CD1c-positive myeloid dendritic cell (primary cell): ENCODE data around the gene SLC10A3.

ENCODE experiments used
- DNase-seq: peaks from one replicate; pipeline ENCODE4 v3.0.0-alpha.2; 2016; ENCODE audit errors: extremely low spot score

Gene SLC10A3

GRCh38 chrX:154465601-154466000, 24.8 kb downstream of the SLC10A3 start:
- no peak for DNase-seq

- DNase-seq = no peak
These were observed 25.5 kb downstream of the SLC10A3 start for GRCh38 chrX:154464806-154465365.

- no peak for DNase-seq
These were observed 26.7 kb downstream of the SLC10A3 start for GRCh38 chrX:154463611-154464220.

GRCh38 chrX:154462396-154462795, 28.0 kb downstream of the SLC10A3 start:
- no peak for DNase-seq

GRCh38 chrX:154460326-154460725, 30.1 kb downstream of the SLC10A3 start:
- no peak for DNase-seq

GRCh38 chrX:154459832-154460231, 30.6 kb downstream of the SLC10A3 start:
- no peak for DNase-seq

- no peak for DNase-seq
These were observed 31.3 kb downstream of the SLC10A3 start for GRCh38 chrX:154458954-154459778.

- peak; percentile 71 for DNase-seq
These were observed 32.1 kb downstream of the SLC10A3 start, which contains the start of gene PLXNA3 for GRCh38 chrX:154458116-154458953. TSS of gene PLXNA3 (plus strand) at chrX:154458281. CDS start at chrX:154460184, 1,903 bp downstream.

- DNase-seq = peak; percentile 45
These were observed 32.8 kb downstream of the SLC10A3 start for GRCh38 chrX:154457491-154458115.

GRCh38 chrX:154452823-154453222, 37.6 kb downstream of the SLC10A3 start:
- DNase-seq = no peak

GRCh38 chrX:154450312-154450711, 40.1 kb downstream of the SLC10A3 start:
- DNase-seq = no peak

- no peak for DNase-seq
These were observed 40.8 kb downstream of the SLC10A3 start for GRCh38 chrX:154449618-154450017.

GRCh38 chrX:154448484-154448883, 41.9 kb downstream of the SLC10A3 start:
- no peak for DNase-seq

- no peak for DNase-seq
These were observed 44.0 kb downstream of the SLC10A3 start for GRCh38 chrX:154446430-154446829.

- no peak for DNase-seq
These were observed 44.7 kb downstream of the SLC10A3 start for GRCh38 chrX:154445776-154446175.

GRCh38 chrX:154444755-154445246, 45.6 kb downstream of the SLC10A3 start:
- no peak for DNase-seq

GRCh38 chrX:154443992-154444754, 46.3 kb downstream of the SLC10A3 start, which contains the start of gene FAM50A:
TSS of gene FAM50A (plus strand) at chrX:154444141. CDS start at chrX:154444236, 95 bp downstream.
- peak; percentile 81 for DNase-seq

GRCh38 chrX:154443479-154443910, 46.9 kb downstream of the SLC10A3 start:
- no peak for DNase-seq

- no peak for DNase-seq
These were observed 48.3 kb downstream of the SLC10A3 start for GRCh38 chrX:154441984-154442707.

- no peak for DNase-seq
These were observed 48.9 kb downstream of the SLC10A3 start for GRCh38 chrX:154441564-154441963.
